ACHN (cell line): ENCODE results near the gene HTN3.
"Not testable (repeated sequence)": the region's sequence is repeated elsewhere in the genome, so short reads cannot be mapped to it uniquely, and the experiment has no call there.

ENCODE experiments used
- DNase-seq: peaks from one replicate; pipeline ENCODE4 v3.0.0-alpha.2; 2015
- in situ Hi-C: cut with HindIII; loops from 2 replicates; pipeline ENCODE4 v1.10.0; 2017; ENCODE audit warnings: low sequenced_read_pairs, low pct_ligation_motif_present, low pct_unique_long_range_greater_than_20kb

HTN3 gene

DNA sequence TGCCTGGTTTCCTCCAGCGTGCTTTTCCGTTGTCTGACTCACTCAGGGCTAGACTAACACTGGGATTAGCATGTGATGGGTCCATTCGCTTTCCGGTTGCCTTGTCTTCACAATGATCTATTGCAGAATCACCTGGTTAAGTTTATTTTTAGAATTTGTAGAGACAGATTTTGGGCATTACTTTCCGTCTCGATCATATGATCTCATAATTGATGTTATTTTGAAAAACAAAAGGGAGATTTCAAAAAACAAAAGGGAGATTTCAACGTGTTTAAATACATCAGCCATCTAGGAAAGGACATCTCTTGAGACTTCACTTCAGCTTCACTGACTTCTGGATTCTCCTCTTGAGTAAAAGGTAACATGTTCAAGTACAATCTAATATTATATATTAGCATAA, at the start of gene HTN3:
HTN3 (plus strand) TSS at position 301 of the 400 bp plus-strand sequence. CDS start 2,282 bp downstream, outside the sequence.
- in situ Hi-C loops, DNase-seq: not testable (repeated sequence)

GRCh38 chr4:69984030-69984443, 44.2 kb upstream of the HTN3 start:
- DNase-seq: no peak
- in situ Hi-C loops: no loop called here

DNA sequence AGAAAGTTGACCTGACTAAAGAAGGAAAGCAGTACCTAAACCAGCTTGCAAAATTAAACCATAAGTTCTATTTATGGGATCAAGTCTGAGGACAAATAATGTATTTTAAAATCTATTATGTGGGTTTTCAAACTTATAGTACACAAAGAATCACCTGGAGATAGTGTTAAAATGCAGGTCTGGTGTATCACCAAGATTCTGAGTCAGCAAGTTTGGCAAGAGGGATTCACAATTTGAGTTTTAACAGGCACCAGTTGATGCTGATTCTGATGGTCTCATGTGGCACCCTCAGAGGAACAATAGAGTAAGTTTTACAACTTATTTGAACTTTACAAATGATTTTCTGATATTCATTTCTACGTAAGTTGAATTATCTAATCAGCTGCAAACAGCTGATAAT, 41.6 kb upstream of the HTN3 start:
- in situ Hi-C loops: no loop called here
- no peak for DNase-seq

DNA sequence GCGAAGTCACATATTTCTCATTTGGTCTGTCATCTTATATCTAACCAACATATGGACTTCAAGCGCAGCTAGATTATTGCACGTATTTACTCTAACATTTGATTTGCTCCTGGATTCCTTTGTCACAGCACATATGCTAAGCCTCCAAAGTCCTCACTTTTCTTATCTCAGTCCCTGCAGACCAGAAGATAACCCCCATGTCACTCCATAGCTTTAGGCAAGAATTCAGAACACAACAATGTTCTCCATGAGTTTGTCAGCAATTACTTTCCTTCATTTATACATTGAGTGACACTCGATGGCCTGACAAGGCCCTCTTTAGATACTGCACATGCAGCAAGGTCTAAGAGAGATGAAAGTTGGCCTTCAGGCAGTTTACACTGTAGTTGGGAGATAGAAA, 37.2 kb upstream of the HTN3 start:
- in situ Hi-C loops: no loop called here
- no peak for DNase-seq

DNA sequence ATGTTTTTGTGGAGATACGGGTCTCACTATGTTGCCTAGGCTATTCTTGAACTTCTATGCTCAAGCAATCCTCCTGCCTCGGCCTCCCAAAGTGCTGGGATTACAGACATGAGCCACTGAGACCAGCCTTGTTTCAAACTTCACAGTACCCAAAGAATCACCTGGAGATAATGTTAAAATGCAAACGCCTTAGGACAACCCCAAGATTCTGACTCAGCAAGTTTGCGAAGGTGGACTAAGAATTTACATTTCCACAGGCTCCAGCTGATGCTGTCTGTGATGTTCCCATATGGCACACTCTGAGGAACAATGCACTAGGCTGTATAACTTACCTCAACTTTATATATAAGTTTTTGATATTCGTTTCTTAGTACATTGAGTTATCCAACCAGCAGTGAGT, 33.5 kb upstream of the HTN3 start:
- in situ Hi-C loops: no loop called here

GRCh38 chr4:69995526-69996016, 32.7 kb upstream of the HTN3 start, which contains the start of gene STATH:
Gene STATH, plus strand, starts transcription at chr4:69995966. Its CDS starts 2,472 bp downstream, at chr4:69998438.
- in situ Hi-C loops: no loop called here
- DNase-seq: no peak

More for the DNA sequence above, 33.5 kb upstream of the HTN3 start:
- no peak for DNase-seq

DNA sequence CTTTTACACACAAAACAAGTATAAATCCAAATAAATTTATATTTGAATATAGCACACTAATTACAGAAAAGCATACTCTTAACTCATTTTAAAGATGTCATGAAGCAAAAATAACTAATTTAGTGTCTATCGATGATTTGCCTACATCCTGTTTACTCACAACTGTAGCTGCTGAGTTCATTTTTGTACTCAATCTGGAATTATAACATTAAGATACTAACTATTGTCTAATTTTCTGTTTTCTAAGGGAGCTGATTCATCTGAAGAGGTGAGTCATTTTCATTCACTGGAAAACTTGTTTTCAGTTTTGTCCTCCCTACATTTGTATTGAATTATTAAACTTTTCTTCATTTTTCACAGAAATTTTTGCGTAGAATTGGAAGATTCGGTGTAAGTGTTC, 28.8 kb upstream of the HTN3 start:
- DNase-seq: no peak
- in situ Hi-C loops: no loop called here

GRCh38 chr4:70000711-70001110, 27.5 kb upstream of the HTN3 start:
- in situ Hi-C loops: no loop called here
- DNase-seq: no peak

- DNase-seq: no peak
- in situ Hi-C loops: no loop called here
Observed at GRCh38 chr4:70002507-70002906, 25.8 kb upstream of the HTN3 start.

DNA sequence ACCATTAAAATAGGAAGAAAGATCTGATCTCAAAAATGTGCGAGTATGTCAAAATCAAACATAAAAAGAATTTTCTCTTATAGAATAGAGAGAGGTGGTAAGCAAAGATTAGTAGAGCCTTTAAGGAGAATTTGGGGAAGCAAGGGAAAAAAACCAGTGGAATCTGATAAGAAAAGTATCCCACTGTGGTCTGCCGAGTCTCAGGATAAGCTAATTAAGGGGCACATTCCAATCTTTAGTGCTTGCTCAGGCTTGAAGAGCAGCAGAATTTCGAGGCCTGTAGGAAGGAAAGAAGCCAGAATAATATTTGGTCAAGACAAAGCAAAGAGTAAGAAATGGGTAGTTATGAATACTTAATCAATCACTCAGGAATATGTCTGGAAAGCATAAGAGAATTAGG, 19.5 kb upstream of the HTN3 start:
- in situ Hi-C loops: no loop called here
- DNase-seq: no peak

DNA sequence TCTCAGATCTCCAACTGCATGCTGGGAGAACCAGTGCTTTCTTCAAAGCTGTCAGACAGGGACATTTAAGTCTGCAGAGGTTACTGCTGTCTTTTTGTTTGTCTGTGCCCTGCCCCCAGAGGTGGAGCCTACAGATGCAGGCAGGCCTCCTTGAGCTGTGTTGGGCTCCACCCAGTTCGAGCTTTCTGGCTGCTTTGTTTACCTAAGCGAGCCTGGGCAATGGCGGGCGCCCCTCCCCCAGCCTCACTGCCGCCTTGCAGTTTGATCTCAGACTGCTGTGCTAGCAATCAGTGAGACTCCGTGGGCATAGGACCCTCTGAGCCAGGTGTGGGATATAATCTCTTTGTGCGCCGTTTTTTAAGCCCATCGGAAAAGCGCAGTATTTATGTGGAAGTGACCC, 9.3 kb upstream of the HTN3 start:
- in situ Hi-C loops, DNase-seq: not testable (repeated sequence)

DNA sequence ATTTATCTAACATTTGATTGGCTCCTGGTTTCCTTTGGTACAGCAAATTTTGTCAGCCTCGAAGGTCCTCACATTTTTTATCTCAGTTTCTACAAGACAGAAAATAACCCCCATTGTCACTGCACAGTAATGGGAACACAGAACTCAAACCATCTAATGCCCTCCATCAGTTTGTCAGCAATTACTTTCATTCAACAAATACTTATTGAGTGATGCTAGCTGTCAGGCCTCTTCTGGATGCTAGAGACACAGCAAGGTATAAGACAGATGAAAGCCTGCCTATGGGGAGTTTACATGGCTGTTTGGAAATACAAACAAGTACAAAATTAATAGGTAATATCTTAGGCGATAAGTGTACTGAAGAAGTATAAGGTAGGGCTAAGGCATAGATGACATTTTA, 5.0 kb upstream of the HTN3 start:
- in situ Hi-C loops: no loop called here
- no peak for DNase-seq

DNA sequence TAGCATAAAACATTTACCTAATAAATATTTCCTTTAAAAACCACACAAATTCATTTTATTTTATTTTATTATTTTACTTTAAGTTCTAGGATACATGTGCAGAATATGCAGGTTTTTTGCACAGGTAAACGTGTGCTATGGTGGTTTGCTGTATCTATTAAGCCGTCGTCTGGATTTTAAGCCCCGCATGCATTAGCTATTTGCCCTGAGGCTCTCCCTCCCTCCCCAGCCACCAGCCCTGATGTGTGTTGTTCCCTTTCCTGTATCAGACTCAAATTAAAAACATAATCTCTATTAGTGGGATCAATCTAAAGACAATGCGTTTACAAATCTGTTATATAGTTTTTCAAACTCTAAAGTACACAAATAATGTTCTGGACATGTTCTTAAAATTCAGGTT, 1.2 kb upstream of the HTN3 start:
- no peak for DNase-seq
- in situ Hi-C loops: no loop called here

- DNase-seq, in situ Hi-C loops: not testable (repeated sequence)
Observed at GRCh38 chr4:70037559-70037958, 9.3 kb downstream of the HTN3 start.

DNA sequence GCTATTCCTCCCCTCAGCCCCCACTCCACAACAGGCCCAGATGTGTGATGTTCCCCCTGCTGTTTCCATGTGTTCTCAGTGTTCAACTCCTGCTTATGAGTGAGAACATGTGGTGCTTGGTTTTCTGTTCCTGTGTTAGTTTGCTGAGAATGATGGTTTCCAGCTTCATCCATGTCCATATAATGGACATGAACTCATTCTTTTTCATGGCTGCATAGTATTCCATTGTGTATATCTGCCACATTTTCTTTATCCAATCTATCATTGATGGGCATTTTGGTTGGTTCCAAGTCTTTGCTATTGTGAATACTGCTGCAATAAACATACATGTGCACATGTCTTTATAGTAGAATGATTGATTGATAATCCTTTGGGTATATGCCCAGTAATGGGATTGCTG, 11.7 kb downstream of the HTN3 start:
- in situ Hi-C loops, DNase-seq: not testable (repeated sequence)

- in situ Hi-C loops: no loop called here
- no peak for DNase-seq
Observed at GRCh38 chr4:70041652-70042286, 13.5 kb downstream of the HTN3 start.

GRCh38 chr4:70050138-70050537, 21.9 kb downstream of the HTN3 start, which contains the start of gene HTN1:
Gene HTN1, plus strand, starts transcription at chr4:70050438. Its CDS starts 2,639 bp downstream, at chr4:70053077.
- DNase-seq, in situ Hi-C loops: not testable (repeated sequence)

DNA sequence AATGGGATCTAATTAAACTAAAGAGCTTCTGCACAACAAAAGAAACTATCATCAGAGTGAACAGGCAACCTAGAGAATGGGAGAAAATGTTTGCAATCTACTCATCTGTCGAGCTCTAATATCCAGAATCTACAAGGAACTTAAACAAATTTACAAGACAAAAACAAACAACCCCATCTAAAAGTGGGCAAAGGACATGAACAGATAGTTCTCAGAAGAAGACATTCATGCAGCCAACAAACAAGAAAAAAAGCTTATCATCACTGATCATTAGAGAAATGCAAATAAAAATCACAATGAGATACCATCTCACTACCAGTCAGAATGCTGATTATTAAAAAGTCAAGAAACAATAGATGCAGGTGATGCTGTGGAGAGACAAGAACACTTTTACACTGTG, 28.3 kb downstream of the HTN3 start:
- in situ Hi-C loops: not testable (repeated sequence)

GRCh38 chr4:70057651-70058050, 29.4 kb downstream of the HTN3 start:
- DNase-seq: no peak
- in situ Hi-C loops: no loop called here

More for the DNA sequence above, 28.3 kb downstream of the HTN3 start:
- DNase-seq: not testable (repeated sequence)

- in situ Hi-C loops: no loop called here
- no peak for DNase-seq
Observed at GRCh38 chr4:70059149-70059548, 30.9 kb downstream of the HTN3 start.
